GM18870 (cell line): ENCODE measurements around the gene ANXA1.

Source experiments
- ATAC-seq: cut with Tn5 transposase; IDR thresholded peaks from one replicate; pipeline ENCODE4 v1.9.1; 2021; ENCODE audit warnings: moderate library complexity; ENCODE audit not compliant: unreplicated experiment

The ANXA1 gene, protein sequence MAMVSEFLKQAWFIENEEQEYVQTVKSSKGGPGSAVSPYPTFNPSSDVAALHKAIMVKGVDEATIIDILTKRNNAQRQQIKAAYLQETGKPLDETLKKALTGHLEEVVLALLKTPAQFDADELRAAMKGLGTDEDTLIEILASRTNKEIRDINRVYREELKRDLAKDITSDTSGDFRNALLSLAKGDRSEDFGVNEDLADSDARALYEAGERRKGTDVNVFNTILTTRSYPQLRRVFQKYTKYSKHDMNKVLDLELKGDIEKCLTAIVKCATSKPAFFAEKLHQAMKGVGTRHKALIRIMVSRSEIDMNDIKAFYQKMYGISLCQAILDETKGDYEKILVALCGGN

DNA sequence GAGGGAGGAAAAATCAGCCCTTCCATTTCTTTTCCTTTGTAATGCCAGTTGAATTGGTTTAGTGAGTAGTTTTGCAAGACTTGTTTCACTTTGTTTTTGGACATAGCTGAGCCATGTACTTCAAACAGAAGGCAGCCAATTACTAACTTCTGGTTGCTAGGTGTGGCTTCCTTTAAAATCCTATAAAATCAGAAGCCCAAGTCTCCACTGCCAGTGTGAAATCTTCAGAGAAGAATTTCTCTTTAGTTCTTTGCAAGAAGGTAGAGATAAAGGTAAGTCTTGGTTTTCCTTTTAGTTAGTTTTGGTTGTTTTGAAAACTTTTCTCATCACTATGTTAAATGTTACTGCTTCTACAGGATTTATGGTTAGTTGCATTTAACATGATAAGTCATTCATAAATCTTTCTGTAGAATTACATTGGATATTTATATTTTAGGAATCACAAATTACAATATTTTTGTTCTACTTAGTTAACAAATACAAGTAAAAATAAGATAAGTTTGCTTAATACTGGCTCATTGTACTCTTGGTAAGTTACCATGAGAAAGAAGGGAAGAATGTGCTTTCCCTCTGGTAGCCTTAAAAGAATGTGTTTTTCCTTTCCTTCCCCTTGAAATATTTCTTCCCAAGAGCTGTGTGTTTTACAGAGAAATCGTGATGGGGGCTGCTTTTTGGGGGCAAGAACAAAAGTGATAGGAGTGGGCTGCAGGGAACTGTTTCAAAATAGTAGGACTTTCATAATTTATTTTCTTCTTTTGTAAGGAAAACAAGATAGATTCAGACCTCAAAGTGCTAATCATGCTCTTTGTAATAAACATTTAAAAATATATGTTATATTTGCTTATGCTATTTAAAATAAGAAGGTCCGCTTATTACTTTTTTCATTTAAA lies at the start of gene ANXA1:
ANXA1 (plus strand) TSS at position 213 of the 890 bp plus-strand sequence. CDS start 6,671 bp downstream, outside the sequence.
- ATAC-seq: no peak

- no peak for ATAC-seq
These were observed 47.3 kb upstream of the ANXA1 start for GRCh38 chr9:73104342-73104741.

GRCh38 chr9:73104921-73105320 lies 46.7 kb upstream of the ANXA1 start:
- no peak for ATAC-seq

DNA sequence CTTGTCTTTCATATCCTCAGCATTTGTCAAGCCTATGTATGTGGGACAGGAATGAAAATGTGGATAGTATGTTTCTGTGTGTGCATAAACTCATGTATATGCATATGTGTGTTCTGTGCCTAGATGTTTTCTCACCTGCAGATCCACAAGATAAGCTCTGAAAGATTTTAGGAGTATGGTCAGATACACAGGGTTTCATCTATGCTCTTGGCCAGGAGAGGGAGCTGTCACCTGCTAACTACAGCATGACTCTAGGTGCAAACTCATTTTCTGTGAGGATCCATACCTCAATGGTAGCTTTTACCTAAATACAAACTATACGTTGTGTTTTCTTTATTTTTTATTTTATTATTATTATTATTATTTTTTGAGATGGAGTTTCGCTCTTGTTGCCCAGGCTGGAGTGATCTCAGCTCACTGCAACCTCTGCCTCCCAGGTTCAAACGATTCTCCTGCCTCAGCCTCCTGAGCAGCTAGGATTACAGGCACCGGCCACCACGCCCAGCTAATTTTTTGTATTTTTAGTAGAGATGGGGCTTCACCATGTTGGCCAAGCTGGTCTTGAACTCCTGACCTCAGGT lies 44.1 kb upstream of the ANXA1 start:
- ATAC-seq: peak; percentile 77

DNA sequence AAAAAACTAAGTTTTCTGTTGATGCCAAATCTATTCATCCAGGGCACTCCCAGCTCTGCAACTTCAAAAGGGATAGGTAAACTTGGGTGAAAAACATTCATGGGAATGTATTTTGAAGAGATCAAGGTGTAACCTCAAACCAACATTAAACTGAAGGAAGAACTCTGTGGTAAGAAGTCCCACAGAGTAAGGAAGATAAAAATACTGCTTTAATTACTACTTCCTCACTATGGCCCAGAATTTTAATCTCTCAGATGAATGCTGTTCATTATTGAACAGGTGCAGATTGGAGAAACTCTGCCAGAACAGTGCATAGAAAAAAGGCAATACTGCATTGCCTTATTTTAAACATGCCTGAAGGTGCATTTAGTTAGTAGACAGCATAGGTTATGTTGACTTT lies 37.6 kb upstream of the ANXA1 start:
- no peak for ATAC-seq

- ATAC-seq: no peak
These were observed 36.7 kb upstream of the ANXA1 start for GRCh38 chr9:73114958-73115357.

GRCh38 chr9:73116031-73116430 lies 35.6 kb upstream of the ANXA1 start:
- peak; percentile 80 for ATAC-seq

DNA sequence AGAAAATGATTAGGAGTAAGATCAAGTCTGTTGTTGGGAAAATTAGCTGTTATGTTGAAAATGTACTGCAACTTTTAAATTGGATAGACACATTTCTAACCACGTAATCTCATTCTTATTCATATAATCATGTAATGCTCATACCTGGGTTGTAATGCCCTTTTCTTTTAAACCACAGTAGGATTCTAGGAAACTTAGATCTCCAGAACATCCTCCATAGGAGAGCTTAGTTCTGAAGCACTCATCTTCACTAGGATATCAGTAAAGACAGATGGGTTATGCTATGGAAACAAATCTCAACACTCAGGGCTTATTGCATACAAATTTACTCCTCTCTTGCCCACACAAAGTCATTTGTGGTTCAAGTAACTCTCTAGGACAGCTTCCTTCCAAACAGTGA lies 34.8 kb upstream of the ANXA1 start:
- no peak for ATAC-seq

- ATAC-seq: no peak
These were observed 33.4 kb upstream of the ANXA1 start for GRCh38 chr9:73118286-73118685.

GRCh38 chr9:73118898-73119554 lies 32.6 kb upstream of the ANXA1 start:
- no peak for ATAC-seq

GRCh38 chr9:73121375-73121935 lies 30.2 kb upstream of the ANXA1 start:
- no peak for ATAC-seq

DNA sequence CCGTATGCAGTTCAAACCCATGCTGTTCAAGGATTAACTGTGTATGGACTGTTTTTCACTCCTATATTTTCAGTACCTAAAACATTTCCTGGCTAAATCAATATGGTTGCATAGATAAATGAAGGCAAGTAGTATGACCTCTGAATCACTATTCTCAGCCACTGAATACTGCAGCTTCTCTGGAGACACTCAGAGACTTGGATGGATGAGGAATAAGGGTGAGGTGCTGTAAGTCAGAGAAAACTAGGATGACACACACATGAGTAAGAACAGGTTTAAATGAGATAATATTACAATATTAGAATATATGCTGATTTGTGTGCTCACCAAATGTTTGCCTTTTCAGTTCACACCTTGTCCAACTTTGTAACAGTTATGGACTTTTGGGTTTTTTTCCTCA lies 26.0 kb upstream of the ANXA1 start:
- no peak for ATAC-seq

DNA sequence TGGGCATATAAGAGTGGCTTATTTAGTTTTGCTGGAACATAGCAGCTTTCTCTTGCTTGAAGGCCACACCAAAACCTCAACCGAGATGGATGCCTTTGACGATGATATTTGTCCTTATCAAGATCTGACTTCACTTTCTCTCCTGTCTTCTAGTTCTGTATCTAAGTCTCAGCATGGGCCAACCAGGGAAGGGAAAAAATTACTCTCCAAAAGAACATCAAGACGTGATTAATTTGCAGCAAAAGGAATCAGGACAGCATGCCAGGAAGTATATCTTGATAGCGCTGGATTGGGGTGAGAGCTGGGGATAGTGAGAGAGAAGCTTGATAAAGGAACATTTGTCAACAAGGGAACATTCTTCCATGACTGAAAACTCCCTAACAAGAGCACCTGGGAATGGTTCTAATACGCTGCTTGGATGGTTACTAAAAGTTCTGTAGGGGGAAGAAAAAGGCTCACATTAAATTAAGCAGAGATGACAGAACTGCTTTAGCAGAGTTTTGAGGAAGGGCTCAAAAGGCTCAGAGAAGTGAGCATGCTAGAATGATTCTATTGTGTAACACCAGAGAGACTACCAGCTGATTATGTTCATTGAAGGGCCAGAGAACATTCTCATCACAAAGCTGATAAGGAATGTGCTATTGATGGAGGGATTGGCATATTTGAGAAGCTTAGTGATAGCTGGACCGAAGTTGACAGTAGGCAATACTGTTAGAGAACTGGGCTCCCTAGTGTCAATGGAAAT lies 21.6 kb upstream of the ANXA1 start:
- no peak for ATAC-seq

DNA sequence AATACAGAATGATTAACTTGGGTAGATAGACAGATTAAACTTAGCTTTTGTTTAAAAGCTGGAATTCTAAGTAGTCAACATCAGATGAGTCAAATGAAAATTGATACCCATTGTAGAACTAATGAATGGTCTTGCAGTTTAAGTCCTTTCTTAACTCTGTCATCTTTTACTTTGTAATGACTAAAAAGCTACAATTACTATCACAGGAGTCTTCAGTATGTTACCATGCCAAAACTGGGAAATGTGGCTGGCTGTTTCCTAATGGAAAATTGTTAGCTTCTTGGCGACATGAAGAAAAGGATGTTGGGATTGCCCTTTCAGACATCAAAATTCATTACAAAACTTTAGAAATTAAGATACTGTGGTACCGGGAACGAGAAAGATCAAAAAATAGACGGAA lies 20.2 kb upstream of the ANXA1 start:
- ATAC-seq: no peak

GRCh38 chr9:73132034-73132776 lies 19.5 kb upstream of the ANXA1 start:
- peak; percentile 96 for ATAC-seq

- ATAC-seq: no peak
These were observed 18.5 kb upstream of the ANXA1 start for GRCh38 chr9:73133022-73133651.

DNA sequence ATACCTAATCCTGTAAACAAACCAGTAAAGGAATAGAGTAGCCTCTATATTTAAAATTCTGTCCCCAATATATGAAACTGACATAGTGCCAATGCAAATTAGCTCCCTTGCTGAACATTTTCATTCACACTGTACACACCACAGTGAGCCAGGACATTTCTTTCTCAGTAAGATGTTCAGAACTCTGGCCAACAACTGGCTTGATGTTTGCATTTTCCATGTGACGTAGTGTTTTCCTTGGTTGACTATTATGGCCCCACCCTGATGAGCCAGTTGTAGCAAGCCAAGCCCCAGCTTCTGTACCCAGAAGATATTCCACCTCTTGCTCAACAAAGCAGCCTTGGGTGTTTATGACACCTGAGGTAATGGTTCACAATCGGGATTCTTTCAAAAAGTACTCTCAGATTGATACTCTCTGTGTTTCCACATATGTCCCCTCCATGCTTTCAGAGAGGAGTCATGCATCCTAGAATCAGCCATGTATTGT lies 17.7 kb upstream of the ANXA1 start:
- ATAC-seq: peak; percentile 46

DNA sequence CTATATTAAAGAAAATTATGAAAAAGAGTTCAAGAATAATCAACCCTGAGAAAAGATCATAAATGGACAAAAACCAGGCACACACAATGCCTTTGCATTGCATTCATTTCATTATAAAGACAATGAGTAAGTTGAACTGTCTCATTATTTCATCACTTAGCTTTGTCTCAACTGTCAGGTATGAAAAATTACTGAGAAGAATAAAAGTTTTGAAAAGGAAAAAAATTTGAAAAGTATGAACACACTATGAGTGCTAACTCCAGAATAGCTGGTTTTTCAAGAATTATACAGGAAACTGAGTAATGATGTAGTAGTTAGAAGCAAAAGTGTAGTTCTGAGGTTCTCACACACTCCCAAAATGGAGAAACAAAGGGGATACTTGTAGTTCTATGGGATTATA lies 16.3 kb upstream of the ANXA1 start:
- ATAC-seq: no peak
